ENCODE data around the gene CUX1. TPM values are rescaled to one million over a fixed set of nuclear protein-coding genes. Genes with fewer than 3 reads are reported as not detected.

Gene CUX1
- total RNA-seq, 1 donor from 2014 or later, result 50.6 TPM

- Histone ChIP-seq H3K27ac (ENCODE audit: low read depth, low read length) (no peak overlapping the region), H3K4me2 (ENCODE audit: low read length) (no peak overlapping the region), H2AFZ (ENCODE audit: low read depth, low read length) (no peak overlapping the region), H3K36me3 (ENCODE audit: insufficient read depth, low read length) (no peaks in the 10 kb centered on the region), H3K4me1 (ENCODE audit: insufficient read depth, low read length) (peaks cover 22% of the 10 kb centered on the region), H3K4me3 (ENCODE audit: insufficient read depth, low read depth, low read length) (no peak overlapping the region), H3K79me2 (ENCODE audit: insufficient read depth, low read length) (no peaks in the 10 kb centered on the region), H4K20me1 (ENCODE audit: insufficient read depth, low read length) (peaks cover 20% of the 10 kb centered on the region), H3K27me3 (ENCODE audit: insufficient read depth, low read length) (peaks cover 8% of the 10 kb centered on the region), H3K9me3 (ENCODE audit: insufficient read depth, low read depth, low read length) (no peaks in the 10 kb centered on the region), H3K9ac (ENCODE audit: low read length) (no peak overlapping the region)
- Mint-ChIP-seq H3K4me3 (ENCODE audit: unreplicated experiment) (no peak overlapping the region), H3K36me3 (ENCODE audit: low read depth, unreplicated experiment) (no peaks in the 10 kb centered on the region), H3K9me3 (ENCODE audit: unreplicated experiment) (no peaks in the 10 kb centered on the region), H3K27ac (ENCODE audit: unreplicated experiment) (no peak overlapping the region), H3K27me3 (ENCODE audit: low read depth, unreplicated experiment) (peaks cover 22% of the 10 kb centered on the region), H3K4me1 (ENCODE audit: low read depth, unreplicated experiment) (peaks cover 6% of the 10 kb centered on the region)
- FAIRE-seq (no peak), DNase-seq (ENCODE audit: low read depth) (no peak)
- TF ChIP-seq EZH2 (IDR thresholded peaks at IDR 0.05; ENCODE audit: insufficient read depth, low read length), result no peak
- TF ChIP-seq, protein P1, sequence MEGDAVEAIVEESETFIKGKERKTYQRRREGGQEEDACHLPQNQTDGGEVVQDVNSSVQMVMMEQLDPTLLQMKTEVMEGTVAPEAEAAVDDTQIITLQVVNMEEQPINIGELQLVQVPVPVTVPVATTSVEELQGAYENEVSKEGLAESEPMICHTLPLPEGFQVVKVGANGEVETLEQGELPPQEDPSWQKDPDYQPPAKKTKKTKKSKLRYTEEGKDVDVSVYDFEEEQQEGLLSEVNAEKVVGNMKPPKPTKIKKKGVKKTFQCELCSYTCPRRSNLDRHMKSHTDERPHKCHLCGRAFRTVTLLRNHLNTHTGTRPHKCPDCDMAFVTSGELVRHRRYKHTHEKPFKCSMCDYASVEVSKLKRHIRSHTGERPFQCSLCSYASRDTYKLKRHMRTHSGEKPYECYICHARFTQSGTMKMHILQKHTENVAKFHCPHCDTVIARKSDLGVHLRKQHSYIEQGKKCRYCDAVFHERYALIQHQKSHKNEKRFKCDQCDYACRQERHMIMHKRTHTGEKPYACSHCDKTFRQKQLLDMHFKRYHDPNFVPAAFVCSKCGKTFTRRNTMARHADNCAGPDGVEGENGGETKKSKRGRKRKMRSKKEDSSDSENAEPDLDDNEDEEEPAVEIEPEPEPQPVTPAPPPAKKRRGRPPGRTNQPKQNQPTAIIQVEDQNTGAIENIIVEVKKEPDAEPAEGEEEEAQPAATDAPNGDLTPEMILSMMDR (IDR thresholded peaks at IDR 0.05; ENCODE audit: insufficient read depth, low read depth, low read length), result no peak
Measured at GRCh38 chr7:102291056-102291915, 473.9 kb downstream of the CUX1 start.

- no peak overlapping the region for H3K9ac ChIP-seq (ENCODE audit: low read length)
- H3K36me3 ChIP-seq (ENCODE audit: insufficient read depth, low read length), result no peaks in the 10 kb centered on the region
- H3K9me3 ChIP-seq (ENCODE audit: insufficient read depth, low read depth, low read length), result no peaks in the 10 kb centered on the region
- H3K27ac ChIP-seq (ENCODE audit: low read depth, low read length), result no peak overlapping the region
- Mint-ChIP-seq H3K4me3 (ENCODE audit: unreplicated experiment) (no peak overlapping the region), H3K36me3 (ENCODE audit: low read depth, unreplicated experiment) (no peaks in the 10 kb centered on the region), H3K9me3 (ENCODE audit: unreplicated experiment) (no peaks in the 10 kb centered on the region), H3K27ac (ENCODE audit: unreplicated experiment) (no peak overlapping the region), H3K4me1 (ENCODE audit: low read depth, unreplicated experiment) (peaks cover 6% of the 10 kb centered on the region), H3K27me3 (ENCODE audit: low read depth, unreplicated experiment) (peaks cover 24% of the 10 kb centered on the region)
- TF ChIP-seq, protein P1 (IDR thresholded peaks at IDR 0.05; ENCODE audit: insufficient read depth, low read depth, low read length), result no peak
- no peak for TF ChIP-seq EZH2 (IDR thresholded peaks at IDR 0.05; ENCODE audit: insufficient read depth, low read length)
- no peak for FAIRE-seq
- no peak overlapping the region for H3K4me2 ChIP-seq (ENCODE audit: low read length)
- peaks cover 8% of the 10 kb centered on the region for H3K27me3 ChIP-seq (ENCODE audit: insufficient read depth, low read length)
- no peak overlapping the region for H3K4me3 ChIP-seq (ENCODE audit: insufficient read depth, low read depth, low read length)
- H3K79me2 ChIP-seq (ENCODE audit: insufficient read depth, low read length), result no peaks in the 10 kb centered on the region
- H3K4me1 ChIP-seq (ENCODE audit: insufficient read depth, low read length), result peaks cover 22% of the 10 kb centered on the region
- H4K20me1 ChIP-seq (ENCODE audit: insufficient read depth, low read length), result peaks cover 20% of the 10 kb centered on the region
- no peak for DNase-seq (ENCODE audit: low read depth)
- H2AFZ ChIP-seq (ENCODE audit: low read depth, low read length), result no peak overlapping the region
Measured at GRCh38 chr7:102291916-102292267, 474.5 kb downstream of the CUX1 start.

Measured in astrocyte (in vitro differentiated cells and primary cell).